K562 (cell line): ENCODE data around the gene ZBTB48. TPM values are rescaled to one million over a fixed set of nuclear protein-coding genes. Genes with fewer than 3 reads are reported as not detected.

Experiments
- CAMTA2 ChIP-seq: fragments of 250-450 bp; sonication (Bioruptor Pico); conservative IDR thresholded peaks from 2 replicates; pipeline ENCODE4 v1.5.1; 2022
- CUX1 ChIP-seq: fragments of 200-800 bp; sonication (Bioruptor generic); IDR thresholded peaks from 2 replicates; pipeline ENCODE4 v1.6.1; 2016; ENCODE audit warnings: missing genetic modification characterization, missing compliant biosample characterization
- E2F4 ChIP-seq: sonication (generic); formaldehyde crosslinking; IDR thresholded peaks from 2 replicates; pipeline ENCODE4 v1.8.0; 2022; ENCODE audit warnings: mild to moderate bottlenecking, low read depth, missing genetic modification reagents
- ELF4 ChIP-seq: fragments of 450-650 bp; formaldehyde crosslinking; IDR thresholded peaks from 2 replicates; pipeline ENCODE4 v1.4.0; 2022; ENCODE audit warnings: missing genetic modification characterization
- FOXA1 ChIP-seq: fragments of 450-650 bp; IDR thresholded peaks from 2 replicates; pipeline ENCODE4 v1.6.1; 2016; ENCODE audit warnings: mild to moderate bottlenecking, borderline replicate concordance
- GTF2F1 ChIP-seq: IDR thresholded peaks from 2 replicates; pipeline ENCODE4 v1.6.1; 2011; ENCODE audit warnings: low read depth, low read length, improper control_type of control experiment
- HDAC2 ChIP-seq: fragments of 450-650 bp; IDR thresholded peaks from 2 replicates; pipeline ENCODE4 v1.6.1; 2016; ENCODE audit warnings: mild to moderate bottlenecking
- IFI16 ChIP-seq: fragments of 250-450 bp; sonication (Bioruptor Pico); IDR thresholded peaks from 2 replicates; pipeline ENCODE4 v2.1.2; 2022; ENCODE audit warnings: mild to moderate bottlenecking, inconsistent platforms
- NELFE ChIP-seq: IDR thresholded peaks from 2 replicates; pipeline ENCODE4 v1.6.1; 2011; ENCODE audit warnings: mild to moderate bottlenecking; ENCODE audit not compliant: insufficient read depth, insufficient read length
- RBM15 ChIP-seq: fragments of 200-400 bp; formaldehyde crosslinking; IDR thresholded peaks from 2 replicates; pipeline ENCODE4 v1.6.1; 2018; ENCODE audit warnings: mild to moderate bottlenecking, low read length, moderate library complexity; ENCODE audit not compliant: insufficient read depth
- RBM17 ChIP-seq: fragments of 200-400 bp; formaldehyde crosslinking; IDR thresholded peaks from 2 replicates; pipeline ENCODE4 v1.6.1; 2017; ENCODE audit warnings: low read depth, mild to moderate bottlenecking, low read length, borderline replicate concordance
- TOE1 ChIP-seq, 2 experiments: fragments of 450-650 bp in 1 of 2; sonication (generic) in 1 of 2; formaldehyde crosslinking in 1 of 2; IDR thresholded peaks; 2 replicates each; pipeline versions ENCODE4 v1.7.1 to v1.8.0; 2016 to 2022; ENCODE audit warnings: borderline replicate concordance in 2 of 2, mild to moderate bottlenecking in 2 of 2, antibody characterized with exemption in 1 of 2, inconsistent platforms in 1 of 2, low read depth in 1 of 2, missing genetic modification reagents in 1 of 2, moderate library complexity in 1 of 2
- ZFX ChIP-seq: sonication (generic); formaldehyde crosslinking; IDR thresholded peaks from 2 replicates; pipeline ENCODE4 v1.8.0; 2022; ENCODE audit warnings: mild to moderate bottlenecking, missing genetic modification reagents, moderate library complexity
- ZNF3 ChIP-seq: fragments of 250-450 bp; sonication (Bioruptor Pico); IDR thresholded peaks from 2 replicates; pipeline ENCODE4 v1.5.0; 2021; ENCODE audit warnings: mild to moderate bottlenecking, moderate library complexity
- ZNF395 ChIP-seq: fragments of 200-800 bp; sonication (Bioruptor generic); IDR thresholded peaks from 2 replicates; pipeline ENCODE4 v1.6.1; 2017; ENCODE audit warnings: missing genetic modification characterization, missing compliant biosample characterization
- polyA plus RNA-seq, 8 experiments: library from polyadenylated mRNA; depleted of rRNA in 4 of 8; stranded (reverse) in 5 of 8; unstranded in 3 of 8; fragments of >200 nt; fragmentation: Nextera tagmentation in 2 of 8; fragmentation: Illumina TruSeq in 1 of 8; extraction: Ambion mirVana in 2 of 8; extraction: Trizol in 1 of 8; gene quantifications; 2 replicates each; pipeline versions ENCODE4 v1.2.1 to v1.2.3, GENCODE V29; 2011 to 2014; ENCODE audit warnings: inconsistent platforms in 1 of 8, missing spikeins in 1 of 8
- total RNA-seq, 7 experiments: library from RNA; depleted of rRNA in 6 of 7; stranded (reverse); fragments of >200 nt in 6 of 7; fragmentation: Illumina TruSeq in 2 of 7; extraction: Trizol in 2 of 7; gene quantifications; 2 replicates each; pipeline versions ENCODE4 v1.2.1 to v1.2.3, GENCODE V29; 2011 to 2021; ENCODE audit warnings: low replicate concordance in 1 of 7

The ZBTB48 gene
- total and polyA plus RNA-seq, 9 of the 15 experiments (the other 6 are each of a cell fraction or from before 2014, with no cell fraction given), result 1.9 to 66.9 (median 29.5) TPM

GRCh38 chr1:6627841-6628545, 48.2 kb downstream of the ZBTB48 start (continued):
- TF ChIP-seq CUX1 (no peak), ZNF395 (CRISPR knock-in tag) (no peak), RBM15 (no peak), GTF2F1 (no peak), TOE1 (IDR thresholded peaks at IDR 0.05; ENCODE audit: borderline replicate concordance) (no peak), TOE1 (CRISPR knock-in tag; IDR thresholded peaks at IDR 0.05; ENCODE audit: borderline replicate concordance, low read depth) (no peak), E2F4 (CRISPR knock-in tag) (no peak), CAMTA2 (CRISPR knock-in tag) (no peak), ELF4 (no peak), IFI16 (no peak), FOXA1 (no peak), NELFE (no peak), ZNF3 (CRISPR knock-in tag) (no peak), ZFX (CRISPR knock-in tag) (no peak), RBM17 (no peak), HDAC2 (no peak)
